KG1 (cell line): ENCODE results near the gene OBSCN.

Experiments
- DNase-seq: peaks from one replicate; lab custom pipeline; 2025; lab: John Stamatoyannopoulos, UW

The OBSCN gene

DNA sequence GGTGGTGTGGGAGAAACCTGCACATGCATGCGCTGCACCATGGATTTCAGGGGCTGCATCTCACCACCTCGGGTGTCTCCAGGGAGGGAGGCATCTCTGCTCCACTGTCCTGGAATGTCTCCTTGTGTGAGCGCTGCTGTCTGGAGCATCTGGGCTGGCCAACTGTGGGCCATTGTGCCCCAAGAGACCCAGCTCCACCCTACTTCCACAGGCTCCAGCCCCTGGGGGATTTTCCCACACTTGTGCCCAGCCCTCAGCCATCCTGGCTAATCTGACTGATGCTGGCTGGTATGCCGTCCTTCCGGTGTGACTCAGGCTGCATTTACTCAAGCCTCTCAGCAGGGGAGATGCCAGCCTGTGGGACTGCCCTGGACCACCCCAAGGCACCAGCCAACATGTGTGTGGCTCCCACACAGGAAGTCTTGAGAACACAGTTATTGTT, 136.8 kb downstream of the OBSCN start:
- no peak for DNase-seq

GRCh38 chr1:228345201-228345930, 137.5 kb downstream of the OBSCN start:
- DNase-seq: no peak

DNA sequence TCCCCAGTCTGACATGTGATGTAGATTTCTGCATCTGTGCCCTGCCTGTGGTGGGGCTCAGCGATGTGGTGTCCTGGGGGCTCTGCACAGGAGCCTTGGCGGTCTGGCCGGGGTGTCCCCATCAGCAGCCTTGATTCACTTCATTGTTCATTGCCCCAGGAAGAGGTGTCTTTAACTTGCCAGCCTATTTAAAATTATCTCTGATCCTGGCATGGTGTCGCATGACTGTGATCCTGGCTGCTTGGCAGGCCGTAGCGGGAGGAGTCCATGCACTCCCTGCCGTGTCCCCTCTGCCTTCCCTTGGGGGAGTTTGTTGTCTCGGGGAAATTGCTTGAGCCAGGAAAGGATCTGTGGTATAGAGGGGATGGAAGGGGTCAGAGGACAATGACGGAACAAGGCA, 138.9 kb downstream of the OBSCN start:
- no peak for DNase-seq

DNA sequence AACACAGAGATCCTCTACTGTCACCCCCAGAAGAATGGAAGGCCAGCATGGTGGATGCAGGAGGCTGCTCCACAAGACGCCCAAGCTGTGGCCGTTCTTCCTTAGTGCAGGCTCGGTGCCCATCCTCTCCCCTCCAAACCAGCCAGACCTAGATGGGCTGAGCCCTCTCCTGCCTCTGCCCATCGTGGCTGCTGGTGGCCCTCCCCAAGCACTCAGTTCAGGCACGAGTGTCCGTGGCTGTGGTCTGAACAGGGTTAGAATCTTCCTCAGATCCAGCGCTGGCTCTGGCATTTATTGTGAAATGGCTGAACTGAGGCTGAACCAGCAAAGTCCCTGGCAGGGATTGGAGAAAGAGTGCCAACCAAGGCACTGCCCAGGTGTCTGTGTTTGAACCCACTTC, 139.3 kb downstream of the OBSCN start:
- DNase-seq: no peak

- no peak for DNase-seq
Observed at GRCh38 chr1:228348708-228349467, 141.0 kb downstream of the OBSCN start.

DNA sequence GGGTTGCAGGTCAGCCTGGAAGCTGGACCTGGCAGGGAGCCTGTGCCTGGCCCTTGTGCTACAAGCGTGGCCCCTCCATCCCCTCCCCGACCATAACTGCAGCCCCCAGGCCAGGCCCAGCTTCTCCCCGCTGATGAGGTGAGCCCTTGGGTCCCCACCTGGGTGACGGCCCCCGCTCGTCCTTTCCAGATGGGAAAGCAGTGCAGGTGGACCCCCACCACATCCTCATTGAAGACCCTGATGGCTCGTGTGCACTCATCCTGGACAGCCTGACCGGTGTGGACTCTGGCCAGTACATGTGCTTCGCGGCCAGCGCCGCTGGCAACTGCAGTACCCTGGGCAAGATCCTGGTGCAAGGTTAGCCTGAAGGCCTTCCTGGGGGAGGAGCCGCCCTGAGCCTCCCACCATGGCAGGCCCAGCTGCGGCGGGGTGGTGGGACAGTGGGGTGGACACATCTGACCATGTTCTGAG, 141.9 kb downstream of the OBSCN start:
- no peak for DNase-seq

- DNase-seq: no peak
Observed at GRCh38 chr1:228350179-228350742, 142.4 kb downstream of the OBSCN start.

DNA sequence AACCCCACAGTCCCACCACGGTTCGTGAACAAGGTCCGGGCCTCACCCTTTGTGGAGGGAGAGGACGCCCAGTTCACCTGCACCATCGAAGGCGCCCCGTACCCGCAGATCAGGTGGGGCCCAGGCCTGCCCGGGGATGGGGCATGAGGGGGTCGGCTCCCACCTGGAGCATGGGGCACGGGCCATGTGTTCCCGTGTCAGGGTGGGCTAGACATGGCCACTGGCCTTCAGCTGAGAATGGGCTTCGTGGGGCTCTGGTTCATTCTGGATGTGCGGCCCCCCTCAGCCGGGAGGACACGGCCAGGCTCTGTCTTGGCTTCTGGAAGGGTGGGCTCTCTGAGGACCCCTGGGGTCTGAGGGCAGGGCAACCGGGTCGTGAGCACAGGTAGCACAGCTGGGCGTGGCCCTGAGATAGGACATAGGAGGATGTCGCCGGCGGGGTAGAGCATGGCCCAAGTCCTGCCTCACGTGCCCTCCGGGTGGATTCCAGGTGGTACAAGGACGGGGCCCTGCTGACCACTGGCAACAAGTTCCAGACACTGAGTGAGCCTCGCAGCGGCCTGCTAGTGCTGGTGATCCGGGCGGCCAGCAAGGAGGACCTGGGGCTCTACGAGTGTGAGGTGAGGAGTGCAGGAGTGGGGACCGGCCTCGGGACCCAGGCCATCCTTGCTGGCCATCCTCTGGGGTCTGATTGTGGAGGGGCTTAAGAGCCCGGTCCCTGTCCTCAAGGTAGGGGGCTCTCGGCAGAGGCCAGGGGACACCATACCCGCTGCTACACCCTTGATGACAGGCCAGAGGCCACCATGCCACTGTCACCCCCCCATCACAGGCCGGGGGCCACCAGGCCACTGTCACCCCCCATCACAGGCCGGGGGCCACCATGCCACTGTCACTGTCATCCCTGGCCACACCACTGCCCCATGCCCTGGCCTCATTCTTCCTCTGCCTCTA, 143.3 kb downstream of the OBSCN start:
- no peak for DNase-seq

- DNase-seq: no peak
Observed at GRCh38 chr1:228351850-228352249, 144.0 kb downstream of the OBSCN start.

DNA sequence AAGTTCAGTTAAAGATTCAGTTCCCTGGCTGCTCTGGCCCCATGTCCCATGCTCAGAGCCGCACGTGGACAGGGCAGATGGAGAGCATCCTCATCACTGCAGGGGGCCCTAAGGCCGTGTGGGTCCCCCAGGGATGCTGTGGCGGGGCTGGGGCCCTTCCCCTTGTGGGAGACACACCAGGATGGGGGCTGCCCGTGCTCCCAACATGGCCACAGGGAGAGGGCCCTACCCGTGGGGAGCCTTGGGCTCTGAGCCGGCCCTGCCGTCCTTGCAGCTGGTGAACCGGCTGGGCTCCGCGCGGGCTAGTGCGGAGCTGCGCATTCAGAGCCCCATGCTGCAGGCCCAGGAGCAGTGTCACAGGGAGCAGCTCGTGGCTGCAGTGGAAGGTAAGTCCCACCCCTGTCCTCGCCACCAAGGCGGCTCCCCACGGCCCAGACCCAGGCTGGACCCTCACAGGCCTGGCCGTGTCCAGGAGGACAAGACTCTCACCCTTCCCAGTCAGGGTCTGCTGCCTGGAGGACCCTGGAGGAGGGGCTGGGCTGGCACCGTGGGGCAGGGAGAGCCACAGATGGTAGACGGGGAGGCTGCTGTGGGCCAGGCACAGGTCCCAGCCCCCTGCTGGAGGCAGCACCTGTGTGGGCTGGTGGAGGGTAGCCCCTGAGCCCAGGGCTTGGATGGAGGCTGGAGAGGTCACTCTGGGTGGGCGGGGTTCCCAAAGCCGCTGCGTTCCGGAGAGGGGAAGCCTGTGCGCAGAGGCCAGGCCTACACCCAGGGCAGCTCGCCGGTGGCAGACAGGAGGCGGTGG, 145.0 kb downstream of the OBSCN start:
- DNase-seq: no peak

DNA sequence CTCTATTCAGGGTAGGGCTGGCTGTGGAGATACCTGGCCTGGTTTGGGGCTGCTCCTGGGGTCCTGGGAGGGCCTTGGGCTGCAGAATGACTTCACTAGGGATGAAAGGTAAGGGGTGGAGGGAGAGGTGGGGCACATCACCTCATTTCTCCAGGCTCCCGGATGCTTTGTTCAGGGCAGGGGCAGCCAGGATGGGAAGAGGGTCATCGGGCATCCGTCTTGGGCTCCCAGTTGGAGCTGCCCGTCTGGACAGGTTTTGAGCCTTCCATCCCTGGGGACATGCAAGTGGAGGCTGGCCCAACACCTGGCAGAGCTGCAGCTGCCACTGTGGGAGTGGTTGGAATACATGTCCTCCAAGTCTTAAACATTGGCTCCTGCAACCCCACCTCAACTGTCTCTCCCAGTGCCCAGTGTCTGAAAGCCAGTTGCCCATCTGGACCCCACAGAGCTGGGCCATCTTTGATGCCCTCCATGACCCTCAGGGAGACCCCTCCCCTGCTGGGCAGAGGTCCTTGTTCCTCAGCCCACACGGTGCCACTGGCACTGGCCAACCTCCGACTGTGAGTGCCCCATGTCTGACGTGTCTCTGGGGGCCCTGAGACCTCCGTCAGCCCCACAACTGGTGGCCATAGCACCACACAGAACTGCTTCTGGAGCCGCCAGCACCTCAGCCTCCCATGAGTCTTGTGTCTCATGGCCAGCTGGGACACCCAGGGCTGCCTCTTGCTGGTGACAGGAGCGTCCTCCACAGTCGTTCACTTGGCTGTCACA, 145.9 kb downstream of the OBSCN start:
- DNase-seq: no peak

DNA sequence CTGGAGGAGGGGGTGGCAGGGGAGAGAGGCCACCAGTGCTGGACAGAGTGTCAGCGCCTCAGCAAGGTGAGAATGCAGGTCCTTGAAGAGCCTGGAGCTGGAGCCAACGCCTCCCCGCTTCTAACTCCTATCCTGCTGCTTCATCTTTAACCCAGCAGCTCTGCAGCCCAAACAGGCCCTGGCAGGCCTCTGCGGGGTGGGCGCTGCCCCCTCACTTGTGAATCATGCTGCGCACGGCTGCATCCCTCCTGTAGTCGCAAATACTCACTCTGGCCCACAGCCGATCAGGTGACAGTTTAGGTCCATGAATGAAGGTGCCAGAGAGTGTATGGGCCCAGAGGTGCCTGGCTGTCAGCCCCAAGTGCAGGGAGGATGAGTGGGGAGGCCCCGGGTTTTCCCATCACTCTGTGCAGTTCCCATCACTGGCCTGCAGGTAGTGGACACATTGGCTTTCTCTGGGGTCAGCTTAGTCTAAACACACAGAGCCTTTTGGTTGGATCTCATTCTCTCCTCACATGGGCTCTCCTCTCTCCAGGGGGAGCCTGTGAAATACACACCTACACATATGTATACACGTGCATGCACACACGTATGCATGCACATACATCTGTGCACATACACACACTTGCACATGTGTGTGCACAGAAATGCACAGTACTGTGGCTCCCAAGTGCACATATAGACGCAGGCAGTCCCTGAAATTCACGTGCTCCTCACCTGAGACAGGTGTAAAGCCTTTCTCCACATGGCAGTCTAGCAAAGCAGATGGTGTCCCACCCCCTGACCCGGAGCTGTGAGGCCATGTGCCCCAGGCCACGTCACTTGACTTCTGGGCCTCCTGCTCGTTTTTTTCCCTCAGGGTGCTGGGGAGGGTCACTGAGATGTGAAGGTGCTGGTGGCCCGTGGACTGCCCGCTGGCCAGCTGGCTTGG, 146.8 kb downstream of the OBSCN start:
- no peak for DNase-seq

GRCh38 chr1:228356897-228357680, 149.2 kb downstream of the OBSCN start:
- no peak for DNase-seq

DNA sequence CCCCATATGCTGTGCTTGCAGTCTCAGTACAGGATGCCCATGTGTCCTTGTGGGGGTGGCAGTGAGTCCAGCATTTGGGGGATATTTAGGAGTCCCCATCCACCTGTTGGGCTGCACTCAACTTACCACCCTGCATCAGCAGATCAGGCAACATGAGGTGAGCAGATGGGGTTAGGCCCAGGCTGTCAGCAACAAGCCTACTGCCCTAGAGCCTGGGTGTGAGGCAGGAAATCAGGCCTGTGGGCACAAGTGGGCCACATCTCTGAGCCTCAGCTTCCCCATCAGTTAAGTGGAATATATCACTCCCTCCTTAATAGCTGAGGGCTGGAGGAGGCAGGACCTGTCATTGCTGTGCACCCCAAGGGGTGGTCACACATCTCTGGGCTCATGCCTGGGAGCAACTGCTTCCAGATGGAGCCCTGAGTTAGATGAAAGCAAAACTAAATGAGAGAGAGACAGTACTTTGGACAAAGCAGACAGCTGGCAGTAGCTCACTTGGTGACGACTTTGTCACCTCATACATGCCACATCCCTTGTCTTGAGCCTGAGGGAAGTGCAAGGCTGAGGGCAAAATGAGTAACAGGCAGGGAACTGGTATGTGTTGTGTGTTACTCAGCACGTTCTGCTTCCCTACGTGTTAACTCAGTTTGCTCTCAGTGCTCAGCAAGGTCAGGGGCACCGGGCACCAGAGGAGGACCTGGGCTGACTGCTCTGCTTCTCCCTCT, 150.4 kb downstream of the OBSCN start:
- no peak for DNase-seq

DNA sequence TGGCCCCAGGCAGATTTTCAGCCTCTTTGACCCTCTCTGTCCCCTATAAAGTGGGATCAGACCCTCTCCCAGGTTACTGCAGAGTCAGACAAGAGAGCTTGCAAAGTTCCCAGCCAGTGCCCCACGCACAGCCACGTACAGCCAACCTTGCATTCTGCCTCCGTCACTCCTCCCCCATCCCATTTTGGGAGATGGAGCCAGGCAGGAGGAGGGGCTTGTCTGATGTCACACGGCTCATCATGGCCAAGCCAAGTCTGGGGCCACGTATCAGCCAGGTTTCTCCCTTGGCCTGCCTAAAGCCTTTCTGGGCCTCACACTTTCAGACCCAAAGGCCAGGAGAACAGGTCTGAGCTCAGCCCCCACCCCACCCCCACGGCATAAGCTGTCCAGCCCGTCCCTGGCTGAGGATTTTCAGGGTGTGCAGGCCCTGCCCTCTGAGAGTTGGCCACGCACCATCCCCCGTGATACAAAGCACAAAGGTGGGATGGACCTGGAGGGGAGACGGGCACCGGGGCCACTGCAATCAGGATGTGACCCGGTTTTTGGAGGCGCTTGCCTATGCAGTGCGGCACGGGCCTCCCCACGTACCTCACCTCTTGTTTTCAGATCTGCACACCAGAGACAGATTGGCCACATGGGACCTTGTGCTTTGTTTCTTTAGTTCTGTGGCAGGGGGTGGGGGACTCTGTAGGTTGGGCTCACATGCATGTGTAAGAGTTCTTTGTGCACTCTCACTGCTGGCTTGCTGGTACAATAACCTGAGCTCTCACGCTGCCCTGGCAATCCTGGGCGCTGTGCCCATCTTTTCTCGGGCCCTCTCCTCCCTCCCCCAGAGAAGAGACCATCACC, 151.1 kb downstream of the OBSCN start:
- no peak for DNase-seq

DNA sequence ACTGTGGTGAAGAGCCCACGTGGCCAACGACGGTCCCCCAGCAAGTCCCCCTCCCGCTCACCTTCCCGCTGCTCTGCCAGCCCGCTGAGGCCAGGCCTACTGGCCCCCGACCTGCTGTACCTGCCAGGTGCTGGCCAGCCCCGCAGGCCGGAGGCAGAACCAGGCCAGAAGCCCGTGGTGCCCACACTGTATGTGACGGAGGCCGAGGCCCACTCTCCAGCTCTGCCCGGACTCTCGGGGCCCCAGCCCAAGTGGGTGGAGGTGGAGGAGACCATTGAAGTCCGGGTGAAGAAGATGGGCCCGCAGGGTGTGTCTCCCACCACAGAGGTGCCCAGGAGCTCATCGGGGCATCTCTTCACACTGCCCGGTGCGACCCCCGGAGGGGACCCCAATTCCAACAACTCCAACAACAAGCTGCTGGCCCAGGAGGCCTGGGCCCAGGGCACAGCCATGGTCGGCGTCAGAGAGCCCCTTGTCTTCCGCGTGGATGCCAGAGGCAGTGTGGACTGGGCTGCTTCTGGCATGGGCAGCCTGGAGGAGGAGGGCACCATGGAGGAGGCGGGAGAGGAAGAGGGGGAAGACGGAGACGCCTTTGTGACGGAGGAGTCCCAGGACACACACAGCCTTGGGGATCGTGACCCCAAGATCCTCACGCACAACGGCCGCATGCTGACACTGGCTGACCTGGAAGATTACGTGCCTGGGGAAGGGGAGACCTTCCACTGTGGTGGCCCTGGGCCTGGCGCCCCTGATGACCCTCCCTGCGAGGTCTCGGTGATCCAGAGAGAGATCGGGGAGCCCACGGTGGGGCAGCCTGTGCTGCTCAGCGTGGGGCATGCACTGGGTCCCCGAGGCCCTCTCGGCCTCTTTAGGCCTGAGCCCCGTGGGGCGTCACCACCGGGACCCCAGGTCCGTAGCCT, 152.0 kb downstream of the OBSCN start:
- no peak for DNase-seq
